GM12872 (cell line): Measurements from ENCODE around the gene S1PR4.

ENCODE experiments used
- TF ChIP-seq, protein P1 (sequence below): IDR thresholded peaks from 3 replicates; pipeline ENCODE4 v1.5.1; 2011; ENCODE audit warnings: low read depth, mild to moderate bottlenecking, low read length, moderate library complexity; ENCODE audit not compliant: insufficient read depth

Gene S1PR4

DNA sequence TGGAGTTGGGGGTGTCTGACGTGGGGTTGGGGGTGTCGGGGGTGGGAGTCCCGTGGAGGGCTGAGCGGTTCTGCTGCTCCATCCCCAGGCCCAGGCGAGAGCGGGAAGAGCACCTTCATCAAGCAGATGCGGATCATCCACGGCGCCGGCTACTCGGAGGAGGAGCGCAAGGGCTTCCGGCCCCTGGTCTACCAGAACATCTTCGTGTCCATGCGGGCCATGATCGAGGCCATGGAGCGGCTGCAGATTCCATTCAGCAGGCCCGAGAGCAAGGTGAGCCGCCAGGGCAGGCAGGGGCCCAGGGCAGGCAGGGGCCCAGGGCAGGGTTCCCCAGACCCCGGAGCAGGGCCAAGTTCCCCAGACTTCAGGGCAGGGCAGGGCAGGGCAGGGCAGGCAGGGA, 30.1 kb upstream of the S1PR4 start:
- TF ChIP-seq, protein P1, sequence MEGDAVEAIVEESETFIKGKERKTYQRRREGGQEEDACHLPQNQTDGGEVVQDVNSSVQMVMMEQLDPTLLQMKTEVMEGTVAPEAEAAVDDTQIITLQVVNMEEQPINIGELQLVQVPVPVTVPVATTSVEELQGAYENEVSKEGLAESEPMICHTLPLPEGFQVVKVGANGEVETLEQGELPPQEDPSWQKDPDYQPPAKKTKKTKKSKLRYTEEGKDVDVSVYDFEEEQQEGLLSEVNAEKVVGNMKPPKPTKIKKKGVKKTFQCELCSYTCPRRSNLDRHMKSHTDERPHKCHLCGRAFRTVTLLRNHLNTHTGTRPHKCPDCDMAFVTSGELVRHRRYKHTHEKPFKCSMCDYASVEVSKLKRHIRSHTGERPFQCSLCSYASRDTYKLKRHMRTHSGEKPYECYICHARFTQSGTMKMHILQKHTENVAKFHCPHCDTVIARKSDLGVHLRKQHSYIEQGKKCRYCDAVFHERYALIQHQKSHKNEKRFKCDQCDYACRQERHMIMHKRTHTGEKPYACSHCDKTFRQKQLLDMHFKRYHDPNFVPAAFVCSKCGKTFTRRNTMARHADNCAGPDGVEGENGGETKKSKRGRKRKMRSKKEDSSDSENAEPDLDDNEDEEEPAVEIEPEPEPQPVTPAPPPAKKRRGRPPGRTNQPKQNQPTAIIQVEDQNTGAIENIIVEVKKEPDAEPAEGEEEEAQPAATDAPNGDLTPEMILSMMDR = no peak

DNA sequence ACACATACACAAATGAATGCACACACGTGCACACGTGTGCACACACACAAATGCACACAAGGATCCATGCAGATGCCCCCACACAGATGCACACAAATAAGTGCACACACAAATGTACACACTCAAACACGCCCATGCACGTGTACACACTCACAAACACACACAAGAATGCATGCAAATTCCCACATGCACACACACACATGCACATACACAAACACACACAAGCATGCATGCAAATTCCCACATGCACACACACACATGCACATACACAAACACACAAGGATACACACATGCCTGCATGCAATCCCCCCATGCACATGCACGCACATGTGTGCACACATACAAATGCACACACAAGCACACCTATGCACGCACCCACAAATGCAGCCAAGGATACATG, 29.5 kb upstream of the S1PR4 start:
- TF ChIP-seq, protein P1 = no peak

DNA sequence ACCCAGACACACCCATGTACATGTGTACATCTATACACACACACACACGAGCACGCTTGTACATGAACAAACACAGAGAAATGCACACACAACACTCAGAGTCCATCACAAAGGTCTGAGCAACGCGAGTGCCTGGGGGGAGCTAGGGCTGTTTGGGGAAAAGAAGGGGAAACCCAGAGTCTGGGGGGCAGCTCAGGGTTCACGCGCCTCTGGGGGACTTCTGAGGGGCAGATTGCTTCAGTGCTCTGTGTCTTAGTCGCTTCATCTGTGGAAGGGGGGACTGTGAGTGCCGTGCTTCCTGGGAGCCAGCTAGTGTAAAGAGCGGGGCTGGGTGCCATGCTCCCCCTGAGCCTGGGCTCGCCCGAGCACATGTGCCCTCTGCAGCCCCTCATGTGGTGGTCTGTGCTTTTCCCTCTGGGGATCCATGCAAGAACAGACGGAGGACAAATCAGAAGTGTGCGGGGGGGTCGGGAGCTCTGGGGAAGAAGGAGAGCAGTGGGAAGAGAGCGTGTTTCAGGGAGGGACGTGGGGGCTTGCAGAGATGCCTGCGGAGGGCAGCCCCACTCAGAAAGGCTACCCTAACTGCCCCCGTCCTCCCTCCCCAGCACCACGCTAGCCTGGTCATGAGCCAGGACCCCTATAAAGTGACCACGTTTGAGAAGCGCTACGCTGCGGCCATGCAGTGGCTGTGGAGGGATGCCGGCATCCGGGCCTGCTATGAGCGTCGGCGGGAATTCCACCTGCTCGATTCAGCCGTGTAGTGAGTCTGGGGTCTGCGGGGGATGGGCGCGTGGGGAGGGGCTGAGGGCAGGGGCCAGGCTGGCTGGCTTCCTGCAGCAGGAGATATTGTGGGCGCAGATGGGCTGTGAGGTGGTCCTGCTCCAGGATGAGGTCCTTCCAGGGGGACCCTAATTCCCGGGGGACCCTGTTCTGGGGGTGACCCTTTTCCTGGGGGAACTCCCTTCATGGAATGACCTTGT, 28.8 kb upstream of the S1PR4 start:
- TF ChIP-seq, protein P1 = no peak

DNA sequence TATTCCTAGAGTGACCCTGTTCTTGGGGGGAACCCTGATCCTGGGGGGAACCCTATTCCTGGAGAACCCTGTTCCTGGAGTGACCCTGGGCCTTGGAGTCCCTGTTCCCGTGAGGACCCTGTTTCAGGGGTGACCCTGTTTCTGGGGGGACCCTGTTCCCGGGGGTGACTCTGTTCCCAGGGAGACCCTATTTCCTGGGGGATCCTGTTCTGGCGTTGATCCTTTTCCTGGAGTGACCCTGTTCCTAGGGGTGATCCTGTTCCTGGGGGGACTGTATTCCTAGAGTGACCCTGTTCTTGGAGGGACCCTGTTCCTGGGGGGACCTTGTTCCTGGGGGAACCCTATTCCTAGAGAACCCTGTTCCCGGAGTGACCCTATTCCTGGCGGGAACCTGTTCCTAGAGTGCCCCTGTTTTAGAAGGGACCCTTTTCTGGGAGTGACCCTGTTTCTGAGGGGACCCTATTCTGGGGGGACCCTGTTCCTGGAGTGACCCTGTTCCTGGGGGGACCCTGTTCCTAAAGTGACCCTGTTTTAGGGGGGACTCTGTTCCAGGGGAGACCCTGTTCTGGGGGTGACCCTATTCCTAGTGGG, 27.7 kb upstream of the S1PR4 start:
- TF ChIP-seq, protein P1 = no peak

DNA sequence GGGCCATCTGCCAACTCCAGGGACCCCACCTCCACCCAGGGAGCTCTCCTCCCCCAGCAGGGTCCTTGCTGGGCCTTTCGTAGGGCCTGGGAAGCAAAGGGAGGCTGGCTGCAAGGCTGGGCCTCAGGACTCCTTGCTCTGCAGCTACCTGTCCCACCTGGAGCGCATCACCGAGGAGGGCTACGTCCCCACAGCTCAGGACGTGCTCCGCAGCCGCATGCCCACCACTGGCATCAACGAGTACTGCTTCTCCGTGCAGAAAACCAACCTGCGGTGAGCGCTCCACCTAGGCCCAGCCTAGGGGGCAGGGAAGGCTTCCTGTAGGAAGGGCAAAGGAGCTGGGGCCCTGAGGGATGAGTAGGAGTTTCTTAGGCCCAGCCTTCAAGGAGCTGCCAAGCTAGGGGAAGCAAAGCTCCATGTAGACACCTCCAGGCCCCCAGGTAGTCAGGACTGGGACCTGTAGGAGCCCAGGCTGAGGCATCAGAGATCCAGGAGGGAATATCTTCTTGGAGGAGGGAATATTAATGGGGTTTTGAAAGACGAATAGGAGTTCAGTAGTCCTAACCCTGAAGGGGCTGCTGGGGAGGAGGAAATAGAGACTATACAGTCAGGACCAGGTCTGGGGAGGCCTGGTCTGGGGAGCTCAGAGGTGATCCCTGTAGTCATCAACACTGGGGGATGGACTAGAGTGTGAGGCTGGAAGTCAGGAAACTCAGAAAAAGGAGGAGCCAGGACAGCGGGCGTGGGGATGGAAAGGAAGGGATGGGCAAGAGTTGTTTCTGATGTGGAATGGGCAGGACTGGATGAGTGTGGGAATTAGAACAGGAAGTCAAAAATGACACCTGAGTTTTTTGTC, 26.8 kb upstream of the S1PR4 start:
- TF ChIP-seq, protein P1 = no peak

DNA sequence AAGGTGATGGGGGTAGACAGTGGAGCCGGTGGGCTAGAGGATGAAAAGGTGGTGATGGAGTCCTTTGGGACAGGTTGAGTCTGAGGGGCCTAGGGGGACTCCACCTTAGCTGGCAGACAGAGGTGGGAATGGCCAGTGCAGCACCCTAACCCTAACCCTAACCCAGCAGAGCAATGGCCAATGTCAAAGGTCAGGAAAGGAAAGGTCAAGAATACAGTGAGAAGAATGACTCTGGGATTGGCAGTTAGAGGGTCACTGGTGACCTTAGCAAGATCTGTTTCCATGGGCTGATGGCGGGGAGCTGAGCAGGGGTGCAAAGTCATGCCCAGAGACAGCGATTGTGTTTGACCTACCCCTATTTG, 26.2 kb upstream of the S1PR4 start:
- TF ChIP-seq, protein P1 = no peak
